ENCODE measurements around the gene CDC25A. TPM values are rescaled to one million over a fixed set of nuclear protein-coding genes. Genes with fewer than 3 reads are reported as not detected.

The CDC25A gene
- total RNA-seq, 1 donor from 2014 or later, result 0.83 TPM

DNA sequence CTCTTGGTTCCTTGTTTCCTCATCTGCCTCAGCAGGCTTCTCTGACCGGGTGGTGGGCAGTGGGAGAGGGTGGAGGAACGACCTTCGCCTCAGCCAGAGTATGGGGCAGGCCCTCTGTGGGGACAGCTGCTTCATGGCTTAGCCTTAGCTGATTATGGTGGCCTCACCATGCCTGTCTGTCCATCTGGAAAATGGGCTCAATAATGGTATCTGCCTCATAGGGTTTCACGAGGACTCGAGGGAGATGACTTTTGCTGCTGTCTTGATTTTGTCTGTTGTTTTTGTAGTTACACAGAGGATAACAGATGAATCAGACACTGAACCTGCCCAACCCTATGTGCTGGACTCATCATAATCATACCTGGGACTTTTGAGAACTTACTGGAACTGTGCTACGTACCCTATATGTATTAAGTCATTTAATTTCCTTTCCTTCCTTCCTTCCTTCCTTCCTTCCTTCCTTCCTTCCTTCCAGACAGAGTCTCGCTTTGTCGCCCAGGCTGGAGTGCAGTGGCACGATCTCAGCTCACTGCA, 46.5 kb downstream of the CDC25A start:
- TF ChIP-seq, protein P1, sequence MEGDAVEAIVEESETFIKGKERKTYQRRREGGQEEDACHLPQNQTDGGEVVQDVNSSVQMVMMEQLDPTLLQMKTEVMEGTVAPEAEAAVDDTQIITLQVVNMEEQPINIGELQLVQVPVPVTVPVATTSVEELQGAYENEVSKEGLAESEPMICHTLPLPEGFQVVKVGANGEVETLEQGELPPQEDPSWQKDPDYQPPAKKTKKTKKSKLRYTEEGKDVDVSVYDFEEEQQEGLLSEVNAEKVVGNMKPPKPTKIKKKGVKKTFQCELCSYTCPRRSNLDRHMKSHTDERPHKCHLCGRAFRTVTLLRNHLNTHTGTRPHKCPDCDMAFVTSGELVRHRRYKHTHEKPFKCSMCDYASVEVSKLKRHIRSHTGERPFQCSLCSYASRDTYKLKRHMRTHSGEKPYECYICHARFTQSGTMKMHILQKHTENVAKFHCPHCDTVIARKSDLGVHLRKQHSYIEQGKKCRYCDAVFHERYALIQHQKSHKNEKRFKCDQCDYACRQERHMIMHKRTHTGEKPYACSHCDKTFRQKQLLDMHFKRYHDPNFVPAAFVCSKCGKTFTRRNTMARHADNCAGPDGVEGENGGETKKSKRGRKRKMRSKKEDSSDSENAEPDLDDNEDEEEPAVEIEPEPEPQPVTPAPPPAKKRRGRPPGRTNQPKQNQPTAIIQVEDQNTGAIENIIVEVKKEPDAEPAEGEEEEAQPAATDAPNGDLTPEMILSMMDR (IDR thresholded peaks at IDR 0.05), result no peak
- intact Hi-C loops (cut with DNase I), result no loop called here
- H3K9me3 ChIP-seq, result no peaks in the 10 kb centered on the region
- H3K4me3 ChIP-seq, result no peak overlapping the region
- H3K36me3 ChIP-seq, result no peaks in the 10 kb centered on the region
- DNase-seq (no peak), ATAC-seq (peak in 1 of 2 donors; percentile 15)
- H3K27me3 ChIP-seq (ENCODE audit: low read depth), result no peaks in the 10 kb centered on the region
- no peak overlapping the region for H3K27ac ChIP-seq
- H3K4me1 ChIP-seq, result peaks cover 17% of the 10 kb centered on the region

DNA sequence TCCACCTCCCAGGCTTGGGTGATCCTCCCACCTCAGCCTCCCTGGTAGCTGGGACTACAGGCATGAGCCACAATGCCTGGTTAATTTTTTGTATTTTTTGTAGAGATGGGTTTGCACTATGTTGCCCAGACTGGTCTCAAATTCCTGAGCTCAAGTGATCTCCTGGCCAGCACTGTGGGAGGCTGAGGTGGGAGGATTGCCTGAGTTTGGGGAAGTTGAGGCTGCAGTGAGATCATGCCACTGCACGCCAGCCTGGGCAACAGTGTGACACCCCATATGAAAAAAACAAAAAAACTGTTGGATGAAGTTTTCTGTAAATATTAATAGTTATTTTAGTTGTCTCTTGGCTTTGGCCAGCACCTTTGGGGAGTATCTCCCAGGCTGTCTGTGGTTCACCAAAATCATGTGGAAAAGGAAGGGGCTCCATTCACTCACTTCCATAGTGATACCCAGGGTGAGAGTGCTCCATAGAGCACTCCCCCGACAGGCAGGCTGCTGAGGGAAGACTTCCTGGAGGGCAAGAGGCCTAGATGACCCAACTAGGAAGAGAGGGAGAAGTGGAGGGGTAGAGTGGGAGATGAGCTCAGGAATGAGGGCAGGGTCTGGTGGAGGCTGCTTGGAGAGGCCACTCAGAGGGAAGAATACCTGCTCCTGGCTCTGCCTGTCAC, 47.1 kb downstream of the CDC25A start:
- Histone ChIP-seq H3K9me3 (no peaks in the 10 kb centered on the region), H3K27me3 (ENCODE audit: low read depth) (no peaks in the 10 kb centered on the region), H3K36me3 (no peaks in the 10 kb centered on the region), H3K4me1 (peaks cover 17% of the 10 kb centered on the region), H3K4me3 (no peak overlapping the region), H3K27ac (no peak overlapping the region)
- intact Hi-C loops (cut with DNase I), result no loop called here
- peak in 1 of 2 donors; percentile 9 for ATAC-seq
- TF ChIP-seq, protein P1 (IDR thresholded peaks at IDR 0.05), result no peak
- DNase-seq, result no peak

DNA sequence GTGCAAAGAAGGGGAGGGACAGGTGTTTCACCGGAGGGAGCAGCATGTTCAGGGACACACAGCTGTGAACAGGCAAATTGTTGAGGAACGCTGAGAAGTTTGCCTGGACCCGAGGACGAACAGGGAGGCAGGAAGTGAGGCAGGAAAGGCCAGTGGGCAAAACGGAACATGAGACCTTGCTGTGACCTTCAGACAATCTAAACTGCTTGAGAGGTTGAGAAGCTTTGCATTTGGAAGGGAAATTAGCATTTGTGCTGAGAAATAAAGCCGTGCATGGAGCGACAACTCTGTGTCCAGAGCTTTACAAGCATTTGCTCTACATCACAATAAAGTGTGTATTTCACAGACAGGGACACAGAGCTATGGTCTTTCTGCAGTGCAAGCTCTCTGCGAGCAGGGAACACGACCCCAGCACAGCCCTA, 47.9 kb downstream of the CDC25A start:
- DNase-seq (no peak), ATAC-seq (no peak)
- Histone ChIP-seq H3K27ac (peak overlapping the region; percentile 31), H3K4me3 (no peak overlapping the region), H3K4me1 (peaks cover 17% of the 10 kb centered on the region), H3K9me3 (no peaks in the 10 kb centered on the region), H3K36me3 (no peaks in the 10 kb centered on the region), H3K27me3 (ENCODE audit: low read depth) (no peaks in the 10 kb centered on the region)
- intact Hi-C loops (cut with DNase I), result no loop called here
- TF ChIP-seq, protein P1 (IDR thresholded peaks at IDR 0.05), result no peak

DNA sequence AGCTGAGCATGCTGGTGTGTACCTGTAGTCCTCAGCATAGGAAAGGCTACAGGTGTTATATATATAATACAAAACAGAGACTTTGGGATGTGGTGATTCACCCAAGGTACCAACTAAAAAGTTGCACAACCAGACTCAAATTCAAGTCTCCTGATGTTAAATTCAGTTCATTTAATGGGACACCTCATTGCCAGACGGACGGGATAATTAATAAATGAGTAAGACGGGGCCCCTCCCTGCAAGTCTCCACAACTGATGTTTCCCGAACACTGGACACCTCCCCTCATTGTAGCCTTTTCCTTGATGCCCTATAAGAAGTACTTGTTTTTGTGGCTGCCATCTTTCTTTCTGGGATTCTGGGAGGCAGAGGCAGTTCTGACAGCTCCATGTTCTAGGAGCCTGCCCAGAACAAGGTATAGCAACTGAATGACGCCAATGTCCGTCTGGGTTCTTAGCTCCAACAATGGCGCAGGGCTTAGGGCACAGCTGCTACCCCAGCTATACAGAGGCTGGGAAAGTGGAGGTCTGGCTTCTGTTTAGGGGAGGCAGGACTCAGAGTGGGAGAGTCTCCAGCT, 50.7 kb downstream of the CDC25A start:
- H3K4me3 ChIP-seq, result no peak overlapping the region
- DNase-seq, result no peak
- no peaks in the 10 kb centered on the region for H3K27me3 ChIP-seq (ENCODE audit: low read depth)
- TF ChIP-seq, protein P1 (IDR thresholded peaks at IDR 0.05), result no peak
- no peak overlapping the region for H3K27ac ChIP-seq
- ATAC-seq, result no peak
- intact Hi-C loops (cut with DNase I), result no loop called here
- peaks cover 17% of the 10 kb centered on the region for H3K4me1 ChIP-seq
- H3K36me3 ChIP-seq, result no peaks in the 10 kb centered on the region
- H3K9me3 ChIP-seq, result no peaks in the 10 kb centered on the region

DNA sequence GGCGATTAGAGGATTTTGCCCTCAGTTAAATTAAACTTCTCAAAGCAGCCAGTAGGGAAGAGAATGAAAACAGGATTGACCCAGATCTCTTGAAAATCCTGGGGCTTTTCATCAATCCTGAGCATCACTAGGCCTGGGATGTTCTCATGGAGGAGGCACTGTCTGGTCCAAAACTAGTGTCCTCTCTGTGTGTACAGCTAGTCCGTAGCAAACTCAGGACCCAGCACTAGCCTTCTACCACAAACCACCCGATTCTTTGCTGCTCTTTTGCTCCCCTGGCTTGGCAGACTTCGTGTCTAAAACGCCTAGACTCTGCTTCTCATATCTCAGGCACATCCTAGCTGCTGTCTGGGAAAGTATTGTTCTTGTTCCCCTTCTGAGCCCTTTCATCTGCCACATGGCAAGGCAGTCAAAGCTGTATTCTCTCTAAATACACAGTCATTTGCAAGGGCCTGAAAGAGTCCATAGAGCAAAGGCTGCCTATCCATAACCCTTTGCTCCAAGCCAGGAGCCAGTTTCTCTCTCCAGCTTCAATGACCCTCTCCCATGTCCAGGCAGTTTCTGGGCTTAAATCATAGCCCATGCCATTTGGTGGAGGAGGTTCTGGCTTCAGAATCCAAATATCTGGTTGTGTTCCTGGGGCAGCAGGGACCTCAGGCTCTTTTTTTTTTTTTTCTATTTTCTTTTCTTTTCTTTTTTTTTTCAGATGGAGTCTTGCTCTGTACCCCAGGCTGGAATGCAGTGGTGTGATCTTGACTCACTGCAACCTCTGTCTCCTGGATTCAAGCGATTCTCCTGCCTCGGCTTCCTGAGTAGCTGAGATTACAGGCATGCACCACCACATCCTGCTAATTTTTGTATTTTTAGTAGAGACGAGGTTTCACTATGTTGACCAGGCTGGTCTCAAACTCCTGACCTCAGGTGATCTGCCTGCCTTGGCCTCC, 52.4 kb downstream of the CDC25A start:
- H3K4me3 ChIP-seq, result no peak overlapping the region
- H3K4me1 ChIP-seq, result peaks cover 17% of the 10 kb centered on the region
- no peaks in the 10 kb centered on the region for H3K36me3 ChIP-seq
- TF ChIP-seq, protein P1 (IDR thresholded peaks at IDR 0.05), result no peak
- intact Hi-C loops (cut with DNase I), result no loop called here
- no peaks in the 10 kb centered on the region for H3K9me3 ChIP-seq
- ATAC-seq, result no peak
- H3K27ac ChIP-seq, result no peak overlapping the region
- no peak for DNase-seq
- H3K27me3 ChIP-seq (ENCODE audit: low read depth), result no peaks in the 10 kb centered on the region

All from lower lobe of right lung (tissue), 2 donors.